ENCODE measurements around the gene MYOF.

The MYOF gene

GRCh38 chr10:93259126-93259525 is 223.0 kb downstream of the MYOF start:
- Histone ChIP-seq H3K27me3 (ENCODE audit: control insufficient read depth in 1 of 2, insufficient read depth in 2 of 2, low read length in 2 of 2) (no peaks in the 10 kb centered on the region), H3K36me3 (ENCODE audit: insufficient read depth, low read length) (no peaks in the 10 kb centered on the region), H3K9ac (ENCODE audit: low read length) (no peak overlapping the region), H3K9me3 (ENCODE audit: low read length) (no peaks in the 10 kb centered on the region), H3K27ac (ENCODE audit: low read depth, low read length) (no peak overlapping the region), H3K4me1 (ENCODE audit: insufficient read depth, low read length) (no peaks in the 10 kb centered on the region), H3K4me3 (ENCODE audit: low read depth in 1 of 2, low read length in 2 of 2) (no peak overlapping the region)
